HG03571 (cell line): ENCODE measurements around the gene GANC.
"Not testable (repeated sequence)": the region's sequence is repeated elsewhere in the genome, so short reads cannot be mapped to it uniquely, and the experiment has no call there.

ENCODE experiments used
- ATAC-seq: cut with Tn5 transposase; IDR thresholded peaks from one replicate; pipeline ENCODE4 v1.9.1; 2021; ENCODE audit not compliant: unreplicated experiment

The GANC gene, protein sequence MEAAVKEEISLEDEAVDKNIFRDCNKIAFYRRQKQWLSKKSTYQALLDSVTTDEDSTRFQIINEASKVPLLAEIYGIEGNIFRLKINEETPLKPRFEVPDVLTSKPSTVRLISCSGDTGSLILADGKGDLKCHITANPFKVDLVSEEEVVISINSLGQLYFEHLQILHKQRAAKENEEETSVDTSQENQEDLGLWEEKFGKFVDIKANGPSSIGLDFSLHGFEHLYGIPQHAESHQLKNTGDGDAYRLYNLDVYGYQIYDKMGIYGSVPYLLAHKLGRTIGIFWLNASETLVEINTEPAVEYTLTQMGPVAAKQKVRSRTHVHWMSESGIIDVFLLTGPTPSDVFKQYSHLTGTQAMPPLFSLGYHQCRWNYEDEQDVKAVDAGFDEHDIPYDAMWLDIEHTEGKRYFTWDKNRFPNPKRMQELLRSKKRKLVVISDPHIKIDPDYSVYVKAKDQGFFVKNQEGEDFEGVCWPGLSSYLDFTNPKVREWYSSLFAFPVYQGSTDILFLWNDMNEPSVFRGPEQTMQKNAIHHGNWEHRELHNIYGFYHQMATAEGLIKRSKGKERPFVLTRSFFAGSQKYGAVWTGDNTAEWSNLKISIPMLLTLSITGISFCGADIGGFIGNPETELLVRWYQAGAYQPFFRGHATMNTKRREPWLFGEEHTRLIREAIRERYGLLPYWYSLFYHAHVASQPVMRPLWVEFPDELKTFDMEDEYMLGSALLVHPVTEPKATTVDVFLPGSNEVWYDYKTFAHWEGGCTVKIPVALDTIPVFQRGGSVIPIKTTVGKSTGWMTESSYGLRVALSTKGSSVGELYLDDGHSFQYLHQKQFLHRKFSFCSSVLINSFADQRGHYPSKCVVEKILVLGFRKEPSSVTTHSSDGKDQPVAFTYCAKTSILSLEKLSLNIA (N-terminal part only)

DNA sequence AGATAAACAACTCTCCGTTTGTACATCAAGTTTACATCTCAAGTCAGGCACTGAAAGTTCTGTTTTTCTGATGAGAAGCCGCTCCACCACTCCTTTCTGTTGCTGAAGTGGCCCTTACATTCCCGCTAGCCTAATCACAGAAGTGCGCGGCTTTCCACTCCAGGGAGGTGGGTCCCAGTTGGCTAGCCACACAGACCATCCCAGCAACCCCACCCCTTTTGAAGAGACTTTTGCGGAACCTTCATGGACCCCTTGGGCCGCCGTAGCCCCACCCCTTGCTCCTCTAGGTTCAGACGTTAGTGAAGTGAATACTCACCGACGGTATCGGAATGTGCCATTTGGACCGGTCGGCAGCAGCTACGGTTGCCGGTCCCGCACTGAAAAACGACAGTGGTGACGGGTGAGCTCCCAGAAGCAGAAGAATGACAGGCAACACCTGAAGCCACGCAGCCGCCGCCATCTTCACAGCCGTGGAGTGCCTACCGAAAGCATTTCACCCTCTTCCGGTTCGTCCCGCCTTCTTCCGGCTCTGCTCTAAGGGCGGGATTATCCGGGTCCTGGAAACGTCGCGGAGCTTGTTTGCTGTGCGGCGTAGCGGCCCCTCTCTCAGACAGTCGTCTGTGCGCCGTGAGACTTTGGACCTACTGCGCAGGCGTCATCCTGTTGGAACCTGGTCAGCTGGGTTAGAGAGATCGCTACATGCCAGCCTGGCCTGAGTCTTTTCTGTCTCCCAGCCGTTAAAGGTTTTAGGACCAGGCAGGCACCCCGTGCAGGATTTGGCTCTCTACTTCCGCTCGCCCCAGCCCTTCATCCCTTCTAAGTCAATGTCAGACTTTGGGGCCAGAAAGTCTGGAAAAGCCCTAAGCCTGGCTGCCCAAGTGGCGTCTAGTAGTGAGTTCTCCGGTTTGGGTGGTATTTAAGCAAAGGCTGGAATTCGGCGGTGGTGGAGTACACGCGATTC, at the start of gene GANC, which contains the start of gene TMEM87A:
Gene GANC, plus strand, starts transcription at position 263 of the 961 bp plus-strand sequence. CDS start 1,281 bp downstream, outside the sequence.
Gene TMEM87A, minus strand, starts transcription at position 495 of the 961 bp plus-strand sequence. Its CDS starts 35 bp downstream, at position 460.
- ATAC-seq = peak; percentile 82

DNA sequence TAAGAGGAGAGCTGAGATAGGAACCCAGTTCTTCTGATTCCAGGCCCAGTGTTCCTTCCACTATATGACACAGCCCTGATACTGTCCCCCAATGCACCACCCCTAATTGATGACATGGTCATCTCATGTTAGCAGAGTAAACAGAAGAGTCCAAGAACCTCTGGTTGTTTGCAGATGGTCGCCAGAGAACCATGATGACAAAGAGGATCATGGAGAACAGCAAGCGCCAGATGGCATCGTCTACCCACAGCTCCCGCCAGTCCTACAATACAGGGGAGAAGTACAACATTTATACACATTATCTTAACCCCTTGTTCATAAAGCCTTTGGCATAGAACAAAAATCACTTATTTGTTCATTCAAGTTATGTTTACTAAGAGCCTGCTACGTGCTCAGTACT, 46.4 kb upstream of the GANC start:
- ATAC-seq = no peak

DNA sequence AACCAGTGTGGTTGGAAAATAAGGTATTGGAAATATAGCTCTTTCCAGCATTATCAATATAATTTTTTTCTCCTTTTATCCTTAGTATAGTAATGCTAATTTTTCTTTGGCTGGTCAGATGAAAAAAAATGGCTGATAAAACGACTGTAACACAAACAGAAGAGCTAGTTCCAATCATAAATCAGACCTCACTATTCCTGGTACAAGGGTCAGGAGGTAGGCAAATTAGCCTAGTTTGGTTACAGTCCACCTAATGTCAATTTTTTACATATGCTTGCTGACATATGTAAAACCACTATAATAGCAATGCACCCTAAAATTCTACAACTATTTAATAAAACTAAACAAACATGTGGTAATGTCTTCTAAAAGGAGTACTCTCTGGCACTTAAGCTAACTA, 45.0 kb upstream of the GANC start:
- ATAC-seq = no peak

DNA sequence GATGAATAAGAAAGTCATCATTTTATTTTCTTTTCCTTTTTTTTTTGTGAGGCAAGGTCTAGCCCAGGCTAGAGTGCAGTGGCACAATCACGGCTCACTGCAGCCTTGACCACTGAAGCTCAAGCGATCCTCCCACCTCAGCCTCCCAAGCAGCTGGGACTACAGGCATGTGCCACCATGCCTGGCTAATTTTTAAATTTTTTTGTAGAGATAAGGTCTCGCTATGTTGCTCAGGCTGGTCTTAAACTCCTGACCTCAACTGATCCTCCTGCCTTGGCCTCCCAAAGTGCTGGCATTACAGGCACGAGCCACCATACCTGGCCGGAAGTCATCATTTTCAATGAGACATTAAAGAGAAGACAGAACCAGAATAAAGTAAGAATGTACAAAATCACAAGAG, 44.0 kb upstream of the GANC start:
- ATAC-seq = not testable (repeated sequence)

DNA sequence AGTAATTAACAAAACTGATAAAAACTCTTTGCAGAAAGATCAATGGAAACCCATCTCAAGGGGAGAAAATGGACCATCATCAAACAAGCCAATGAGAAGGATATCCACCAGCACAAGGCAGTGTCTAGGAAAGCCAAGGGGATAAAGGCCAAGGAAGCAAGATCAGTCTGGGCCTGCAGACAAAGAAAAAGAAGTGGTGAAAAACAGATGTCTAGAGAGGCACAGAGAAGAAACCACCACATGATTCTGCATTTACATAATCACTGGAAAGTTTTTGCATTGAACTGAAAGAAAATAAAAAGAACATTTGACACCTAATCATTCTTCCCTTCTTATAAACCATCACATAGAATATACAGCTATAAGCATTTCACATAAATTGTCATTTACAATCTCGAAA, 41.9 kb upstream of the GANC start:
- ATAC-seq = no peak

DNA sequence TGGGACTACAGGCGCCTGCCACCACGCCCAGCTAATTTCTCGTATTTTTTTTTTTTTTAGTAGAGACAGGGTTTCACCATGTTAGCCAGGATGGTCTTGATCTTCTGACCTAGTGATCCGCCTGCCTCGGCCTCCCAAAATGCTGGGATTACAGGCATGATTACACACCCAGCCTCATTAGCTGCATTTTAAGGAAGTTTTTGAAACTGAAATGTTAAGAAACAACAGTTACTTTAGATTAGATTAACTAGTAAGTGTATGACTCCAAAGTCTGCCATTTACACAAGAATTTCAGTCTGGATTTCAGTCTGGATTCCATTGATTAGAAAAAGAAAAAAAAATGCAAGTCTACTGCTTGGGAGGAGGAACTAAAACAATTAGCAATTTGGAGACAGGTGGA, 40.4 kb upstream of the GANC start:
- ATAC-seq = no peak

DNA sequence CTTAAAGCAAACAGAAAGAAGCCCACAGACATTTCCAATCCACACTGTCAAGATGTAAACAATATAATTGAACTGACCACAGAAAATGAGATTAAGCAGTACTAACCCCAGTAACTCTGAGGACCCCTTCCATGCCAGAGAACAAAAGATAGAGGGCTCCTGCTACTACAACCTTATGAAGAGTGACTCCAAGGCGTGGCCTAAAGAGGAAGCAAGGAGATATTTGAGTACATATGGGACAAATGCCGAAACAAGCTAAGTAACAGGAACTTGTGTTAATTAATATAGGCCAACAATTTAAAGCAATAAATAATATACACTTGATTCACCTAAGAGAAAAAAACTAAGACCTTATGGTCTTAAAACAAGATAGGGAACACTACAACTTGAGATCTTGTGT, 39.9 kb upstream of the GANC start:
- no peak for ATAC-seq

DNA sequence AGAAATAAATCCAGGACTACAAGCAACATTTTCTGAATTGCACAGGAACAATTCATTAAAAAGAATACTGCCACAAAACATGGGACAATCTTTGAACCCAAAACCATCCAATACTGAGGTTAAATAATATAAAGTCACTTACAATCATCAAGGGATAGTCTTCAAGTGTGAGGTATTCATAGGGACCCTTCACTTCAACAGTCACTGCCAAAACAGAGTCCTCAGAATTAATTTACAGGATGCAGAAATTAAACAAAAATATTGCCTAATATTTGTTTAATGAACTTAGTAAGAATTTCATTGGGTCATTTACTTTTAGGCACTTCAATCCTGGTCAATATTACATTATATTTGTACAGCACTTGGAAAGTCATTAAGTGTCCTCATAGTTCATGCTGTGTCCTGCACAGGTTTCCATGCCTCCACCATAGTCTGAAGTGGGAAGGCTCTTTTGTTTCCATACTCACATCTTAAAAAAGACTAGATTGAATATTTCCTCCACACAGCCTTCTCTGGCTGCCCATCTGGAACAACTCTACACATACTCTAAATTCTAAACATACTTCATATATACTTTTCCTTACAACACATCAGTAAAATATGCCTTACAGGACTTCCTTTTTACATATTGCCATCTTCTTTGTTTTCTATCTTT, 33.3 kb upstream of the GANC start:
- ATAC-seq = no peak

DNA sequence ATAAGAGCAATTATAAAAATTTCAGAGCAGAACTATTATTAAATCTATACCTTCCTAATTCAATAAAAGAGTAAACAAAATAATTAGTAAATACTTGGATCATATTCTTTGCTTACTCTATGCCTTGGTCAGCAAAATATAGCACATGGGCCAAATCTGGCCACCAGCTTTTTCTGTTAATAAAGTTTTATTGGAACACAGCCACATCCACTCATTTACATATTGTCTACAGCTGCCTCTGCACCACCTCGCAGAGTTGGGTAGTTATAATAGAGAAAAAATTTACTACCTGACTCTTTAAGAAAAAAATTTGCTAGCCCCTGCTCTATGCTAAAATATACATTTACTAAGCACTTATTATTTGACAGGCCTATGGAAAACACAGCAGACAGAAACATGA, 32.2 kb upstream of the GANC start:
- ATAC-seq = no peak

DNA sequence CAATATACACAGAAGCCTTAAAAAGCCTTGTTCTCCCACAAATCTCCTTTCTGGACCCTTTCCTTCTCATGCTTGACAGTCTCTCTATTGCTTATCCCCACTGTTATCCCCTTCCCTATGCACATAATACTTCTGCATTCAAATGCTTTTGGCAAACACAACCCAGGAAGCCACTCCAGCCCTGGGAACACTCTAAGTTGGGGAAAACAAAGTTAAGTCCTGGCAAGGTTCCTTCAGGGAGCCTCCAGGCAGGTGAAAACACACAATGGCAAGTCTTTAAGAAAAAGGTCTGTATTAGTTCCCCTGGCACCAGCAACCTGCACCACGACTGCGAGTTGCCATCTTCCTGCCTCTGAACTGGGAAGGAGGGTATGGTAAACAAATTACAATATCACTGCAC, 19.7 kb upstream of the GANC start:
- ATAC-seq = no peak

DNA sequence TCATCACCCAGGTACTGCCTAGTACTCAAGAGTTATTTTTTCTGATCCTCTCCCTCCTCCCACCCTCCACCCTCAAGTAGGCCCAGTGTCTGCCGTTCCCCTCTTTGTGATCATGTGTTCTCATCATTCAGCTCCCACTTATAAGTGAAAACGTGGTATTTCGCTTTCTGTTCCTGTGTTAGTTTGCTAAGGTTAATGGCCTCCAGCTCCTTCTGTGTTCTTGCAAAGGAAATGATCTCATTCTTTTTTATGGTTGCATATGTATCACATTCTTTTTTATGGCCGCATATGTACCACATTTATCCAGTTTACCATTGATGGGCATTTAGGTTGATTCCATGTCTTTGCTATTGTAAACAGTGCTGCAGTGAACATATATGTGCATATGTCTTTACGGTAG, 8.2 kb upstream of the GANC start:
- no peak for ATAC-seq

DNA sequence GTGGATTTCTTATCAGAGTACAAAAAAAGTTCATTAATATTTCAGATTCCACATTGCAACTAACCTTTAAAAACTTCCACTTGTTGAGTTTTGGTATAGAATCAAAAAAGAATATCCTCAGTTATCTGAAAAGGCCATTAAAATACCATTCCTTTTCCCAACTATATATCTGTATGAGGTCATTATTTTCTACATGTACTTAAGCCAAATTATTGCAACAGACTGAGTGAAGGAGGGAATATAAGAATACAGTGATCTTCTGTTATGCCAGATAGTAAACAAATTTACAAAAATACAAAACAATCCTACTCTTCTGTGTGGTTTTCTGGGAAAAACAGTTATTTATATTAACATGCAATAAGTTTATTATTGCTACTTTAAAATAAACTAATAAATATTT, 5.7 kb upstream of the GANC start:
- no peak for ATAC-seq

DNA sequence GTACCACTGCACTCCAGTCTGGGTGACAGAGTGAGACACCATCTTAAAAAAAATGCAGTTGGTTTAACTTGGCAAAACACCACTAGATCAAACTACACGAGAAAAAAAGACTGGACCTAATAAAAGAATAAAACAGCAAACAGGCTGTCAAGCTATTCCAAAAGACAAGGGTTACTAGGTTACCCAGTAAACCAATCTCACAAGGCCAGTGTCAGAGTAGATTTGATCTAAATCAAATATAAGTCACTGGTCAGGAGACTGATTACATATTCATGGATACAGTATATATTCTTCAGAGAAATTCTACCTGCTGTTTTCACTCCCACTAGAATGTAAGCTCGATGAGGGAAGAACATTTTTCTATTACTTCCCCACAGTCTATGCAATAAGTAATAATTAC, 2.5 kb upstream of the GANC start:
- ATAC-seq = no peak

DNA sequence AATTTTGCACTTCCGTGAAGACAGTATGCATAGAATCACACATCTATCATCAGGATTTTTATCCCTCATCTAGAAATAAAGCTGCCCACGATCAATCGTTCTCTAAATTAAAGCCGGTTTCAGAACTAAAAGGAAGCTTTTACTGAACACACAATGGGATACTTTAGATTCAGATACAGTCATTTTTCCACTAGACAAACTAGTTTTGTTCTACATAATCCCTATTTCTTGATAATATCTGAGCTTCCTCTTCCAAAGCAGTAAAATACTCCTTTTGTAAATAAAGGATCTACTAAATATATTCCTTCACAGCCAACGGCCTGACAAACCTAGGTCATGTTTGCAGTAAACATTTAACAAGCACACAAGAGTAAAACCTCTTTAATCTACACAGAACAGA, 2.0 kb upstream of the GANC start:
- no peak for ATAC-seq

DNA sequence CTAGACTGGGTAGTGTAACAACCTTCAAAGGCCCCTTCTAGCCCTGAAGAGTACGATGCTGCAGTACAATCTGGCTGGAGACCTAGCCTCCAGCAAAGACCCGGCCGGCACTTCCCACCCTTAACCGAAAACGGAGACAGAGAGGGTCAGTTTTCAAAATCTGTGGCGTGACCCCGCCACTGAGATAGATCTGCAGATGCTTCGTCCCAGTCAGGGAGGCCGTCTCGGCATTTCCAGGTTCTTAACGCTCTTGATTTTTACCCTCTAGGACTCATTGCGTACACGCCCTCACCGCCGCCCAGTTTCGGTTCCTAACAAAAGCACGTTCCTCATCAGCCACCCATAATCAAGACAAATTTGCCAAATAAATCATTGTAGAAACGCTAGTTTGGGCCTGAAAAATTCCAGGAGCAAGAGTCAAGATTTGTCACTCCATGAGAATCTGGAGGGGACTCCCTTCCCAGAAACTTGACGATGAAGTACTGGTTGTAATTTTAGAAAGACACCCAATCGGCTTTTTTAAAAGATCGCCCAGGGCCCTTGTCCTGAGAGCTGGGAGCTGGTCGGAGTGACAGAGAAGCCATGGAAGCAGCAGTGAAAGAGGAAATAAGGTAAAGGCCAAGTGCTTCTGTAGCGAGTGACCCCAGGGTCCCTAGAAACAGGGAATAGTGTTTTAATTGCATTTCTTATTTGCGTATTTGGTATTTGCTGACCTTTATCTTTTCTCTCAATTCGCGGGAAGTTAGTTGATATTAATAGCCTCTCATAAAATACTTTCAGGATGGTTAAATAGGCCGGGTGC, 1.1 kb downstream of the GANC start:
- ATAC-seq = peak; percentile 14

DNA sequence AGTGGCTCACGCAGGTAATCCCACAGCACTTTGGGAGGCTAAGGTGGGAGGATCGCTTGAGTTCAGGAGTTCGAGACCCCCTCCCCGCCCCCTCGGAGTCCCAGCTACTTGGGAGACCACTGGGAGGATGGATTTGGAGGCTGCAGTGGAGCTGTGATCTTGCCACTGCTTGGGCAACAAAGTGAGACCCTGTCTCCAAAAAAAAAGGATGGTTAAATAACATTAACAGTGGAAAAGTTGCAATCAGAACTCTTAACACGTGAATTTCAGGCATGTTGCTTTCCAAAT, 1.6 kb downstream of the GANC start:
- no peak for ATAC-seq

DNA sequence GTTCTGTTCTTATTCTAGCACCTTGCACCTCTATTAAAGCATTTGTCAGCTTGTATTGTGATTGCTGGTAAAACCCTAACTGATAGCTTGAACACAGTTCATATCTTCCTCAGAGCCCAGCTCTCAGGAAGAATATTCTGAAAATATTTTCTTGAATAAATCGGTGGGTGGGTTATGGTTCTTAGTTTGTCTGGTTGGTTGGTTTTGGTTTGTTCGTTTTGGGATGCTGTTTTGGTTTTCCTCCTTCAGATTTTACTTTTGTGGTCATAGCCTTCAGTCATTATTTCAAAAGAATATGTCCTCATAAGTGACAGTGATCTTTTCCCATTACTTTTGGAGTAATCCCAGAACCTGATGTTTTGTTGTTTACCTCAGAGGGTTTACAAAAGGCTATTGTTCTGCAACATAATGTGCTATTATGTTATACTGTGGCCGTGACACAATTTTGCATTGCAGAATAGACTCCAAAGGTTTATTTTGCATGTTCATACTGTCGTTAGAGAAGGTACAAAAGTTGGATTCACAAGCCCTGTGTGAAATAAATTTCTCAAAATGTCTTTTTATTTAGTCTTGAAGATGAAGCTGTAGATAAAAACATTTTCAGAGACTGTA, 2.9 kb downstream of the GANC start:
- no peak for ATAC-seq

DNA sequence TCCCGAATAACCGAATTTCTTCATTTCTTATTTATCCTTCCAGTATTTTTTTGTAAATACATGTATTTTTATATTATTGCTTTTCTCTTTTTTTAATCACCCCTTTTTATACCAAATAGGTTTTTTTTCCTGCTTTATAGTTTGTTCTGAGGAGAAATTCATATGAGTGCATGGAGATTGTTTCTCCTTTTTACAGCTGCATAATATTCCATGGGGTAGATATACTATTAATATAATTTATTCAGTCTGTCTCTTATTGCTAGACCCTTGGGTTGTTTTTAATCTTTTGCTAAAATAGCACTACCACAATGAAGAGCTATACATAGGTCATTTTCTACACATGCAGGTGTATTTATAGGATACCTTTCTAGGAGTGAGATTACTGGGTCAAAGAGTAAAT, 3.8 kb downstream of the GANC start:
- no peak for ATAC-seq

DNA sequence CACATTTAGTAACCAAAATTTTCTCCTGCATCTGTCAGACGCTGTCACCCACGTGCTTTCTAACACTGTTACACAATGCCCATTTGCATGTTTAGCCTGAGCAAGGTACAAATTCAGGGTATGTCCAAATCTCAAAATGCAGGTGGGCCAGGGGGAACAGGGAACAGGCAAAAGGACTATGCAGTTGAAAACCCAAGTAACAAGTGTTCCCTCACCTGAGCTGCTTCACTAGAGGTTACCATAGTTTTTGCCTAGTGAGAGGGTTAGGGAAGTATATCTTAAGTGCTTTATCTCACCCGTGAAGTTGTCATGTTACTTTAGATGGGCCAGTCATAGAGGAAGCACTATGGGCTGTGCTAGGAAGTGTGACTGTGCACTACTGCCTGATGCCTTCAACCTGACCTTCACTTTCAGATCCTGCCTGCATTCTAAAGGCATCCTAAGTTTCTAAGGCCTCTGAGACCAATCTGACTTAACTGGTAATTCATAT, 6.3 kb downstream of the GANC start:
- no peak for ATAC-seq
